NCI-H187 treated with DMSO at 0.1 percent for 48 hours (cell line): ENCODE measurements around the gene CCDC77.
"Not testable (repeated sequence)": the region's sequence is repeated elsewhere in the genome, so short reads cannot be mapped to it uniquely, and the experiment has no call there.

ENCODE experiments used
- DNase-seq: peaks from one replicate; lab custom pipeline; 2025; lab: John Stamatoyannopoulos, UW

Gene CCDC77

DNA sequence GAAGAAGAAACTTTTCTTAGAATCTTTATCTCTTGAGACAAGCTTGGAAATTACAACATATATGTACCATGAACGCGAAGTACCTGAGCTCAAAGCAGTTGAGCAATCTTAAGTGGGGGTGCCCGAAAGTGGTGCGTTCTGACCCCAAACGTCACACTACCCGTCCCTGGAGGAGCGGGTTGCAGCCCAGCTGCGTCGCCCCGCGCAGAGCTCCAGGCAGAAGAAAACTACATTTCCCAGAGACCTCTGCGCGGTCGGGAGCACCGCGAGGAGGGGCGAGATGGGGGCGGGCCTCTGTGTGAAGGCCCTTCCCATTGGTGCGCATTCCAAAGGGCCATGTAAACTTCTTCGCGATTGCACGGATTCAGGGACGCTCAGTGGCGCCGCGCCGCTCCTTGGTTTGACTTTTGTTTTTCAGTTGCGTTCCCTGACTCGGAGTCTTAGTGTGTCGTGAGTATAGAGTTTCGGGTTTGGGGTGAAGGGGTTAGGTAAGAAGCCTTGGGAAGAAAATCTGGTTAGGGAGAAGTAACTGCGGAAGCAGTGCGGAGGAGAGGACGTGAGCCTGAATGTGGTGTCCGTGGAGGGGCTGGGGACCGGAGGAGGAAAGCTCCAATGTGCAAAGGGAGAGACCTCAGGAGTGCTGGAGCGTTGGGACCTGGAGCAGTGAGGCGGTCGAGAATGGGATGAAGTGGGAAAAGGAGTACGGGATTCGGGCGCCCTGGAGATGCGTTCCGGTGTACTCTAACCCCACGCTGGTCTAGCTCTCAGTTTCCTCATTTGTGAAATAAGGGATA is at the start of gene CCDC77:
Gene CCDC77 (plus strand): TSS at position 410 of the 794 bp plus-strand sequence. CDS start 7,740 bp downstream, outside the sequence.
- DNase-seq: no peak

DNA sequence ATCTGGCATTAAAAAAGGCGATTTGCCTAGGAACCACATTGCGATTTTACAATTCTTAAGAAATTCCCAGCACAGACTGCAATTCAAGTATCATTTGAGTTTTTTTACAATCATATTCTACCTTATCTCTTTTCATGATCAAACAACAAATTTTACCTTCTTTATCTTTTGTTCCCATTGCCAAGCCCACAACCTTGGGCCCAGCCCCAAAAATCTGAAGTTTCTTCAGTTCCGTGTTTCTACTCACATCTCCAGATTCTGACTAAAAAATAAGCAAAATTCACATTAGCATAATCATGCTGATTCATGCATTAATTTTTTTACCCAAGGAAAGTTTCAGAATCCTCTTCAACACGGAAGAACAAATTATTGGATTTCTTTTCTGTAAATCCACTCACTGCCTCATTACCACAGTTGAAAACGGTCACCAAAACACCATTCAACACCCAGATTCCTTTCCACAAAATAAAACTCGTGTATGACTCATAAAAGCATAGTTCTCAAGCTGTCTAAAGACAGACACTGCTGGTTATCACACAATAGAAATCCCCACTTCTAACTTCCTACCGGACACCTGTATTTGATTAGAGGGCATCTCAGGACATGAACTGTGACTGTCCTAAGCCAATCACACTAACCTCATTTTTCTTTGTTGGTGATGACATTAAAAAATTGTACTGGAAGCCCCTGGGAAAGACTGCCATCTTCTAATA is 45.0 kb upstream of the CCDC77 start:
- DNase-seq: no peak

DNA sequence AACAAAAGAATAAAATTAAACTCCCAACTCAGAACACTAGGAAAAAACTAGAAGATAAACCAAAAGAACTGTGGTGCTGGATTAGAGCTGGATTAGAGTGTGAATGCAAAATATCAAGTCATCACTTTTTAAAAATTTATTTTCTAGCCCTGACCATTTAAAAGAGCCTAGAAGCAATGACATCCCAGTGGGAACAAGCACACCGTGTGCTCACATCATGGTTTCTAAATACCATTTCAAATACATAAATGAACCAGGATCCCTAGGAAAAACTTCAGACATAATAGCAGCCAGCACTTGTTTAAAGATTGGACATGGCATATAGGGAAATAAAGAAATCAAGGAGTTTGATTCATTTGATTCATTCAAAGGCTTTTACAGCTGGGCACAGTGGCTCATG is 42.4 kb upstream of the CCDC77 start:
- no peak for DNase-seq

DNA sequence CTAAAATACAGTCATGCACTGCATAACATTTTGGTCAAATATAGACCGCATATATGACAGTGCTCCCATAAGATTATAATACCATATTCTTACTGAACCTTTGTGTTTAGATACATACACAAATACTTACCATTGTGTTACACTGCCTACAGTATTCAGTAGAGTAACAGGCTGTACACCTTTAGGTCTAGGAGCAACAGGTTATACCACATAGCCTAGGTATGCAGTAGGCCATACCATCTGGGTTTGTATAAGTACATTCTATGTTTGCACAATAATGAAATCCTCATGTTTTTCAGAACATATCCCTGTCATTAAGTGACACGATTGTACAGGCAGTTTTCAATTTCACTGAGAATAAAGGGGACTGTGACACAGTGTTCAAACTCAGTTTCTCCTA is 34.6 kb upstream of the CCDC77 start:
- DNase-seq: no peak

DNA sequence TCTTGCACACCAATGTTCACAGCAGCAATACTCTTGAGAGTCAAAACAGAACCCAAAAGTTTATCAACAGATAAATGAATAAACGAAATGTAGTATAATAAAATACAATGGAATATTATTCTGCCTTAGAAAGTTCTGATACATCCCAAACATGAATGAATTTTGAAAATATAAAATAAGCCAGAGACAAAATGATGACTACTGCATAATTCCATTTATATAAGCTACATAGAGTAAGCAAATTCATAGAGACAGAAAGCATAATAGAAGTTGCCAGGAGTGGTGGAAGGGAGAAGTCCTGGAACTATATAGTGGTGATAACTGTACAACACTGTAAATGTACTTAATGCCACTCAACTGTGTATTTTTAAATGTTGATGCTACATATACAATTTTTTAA is 33.5 kb upstream of the CCDC77 start:
- DNase-seq: no peak

DNA sequence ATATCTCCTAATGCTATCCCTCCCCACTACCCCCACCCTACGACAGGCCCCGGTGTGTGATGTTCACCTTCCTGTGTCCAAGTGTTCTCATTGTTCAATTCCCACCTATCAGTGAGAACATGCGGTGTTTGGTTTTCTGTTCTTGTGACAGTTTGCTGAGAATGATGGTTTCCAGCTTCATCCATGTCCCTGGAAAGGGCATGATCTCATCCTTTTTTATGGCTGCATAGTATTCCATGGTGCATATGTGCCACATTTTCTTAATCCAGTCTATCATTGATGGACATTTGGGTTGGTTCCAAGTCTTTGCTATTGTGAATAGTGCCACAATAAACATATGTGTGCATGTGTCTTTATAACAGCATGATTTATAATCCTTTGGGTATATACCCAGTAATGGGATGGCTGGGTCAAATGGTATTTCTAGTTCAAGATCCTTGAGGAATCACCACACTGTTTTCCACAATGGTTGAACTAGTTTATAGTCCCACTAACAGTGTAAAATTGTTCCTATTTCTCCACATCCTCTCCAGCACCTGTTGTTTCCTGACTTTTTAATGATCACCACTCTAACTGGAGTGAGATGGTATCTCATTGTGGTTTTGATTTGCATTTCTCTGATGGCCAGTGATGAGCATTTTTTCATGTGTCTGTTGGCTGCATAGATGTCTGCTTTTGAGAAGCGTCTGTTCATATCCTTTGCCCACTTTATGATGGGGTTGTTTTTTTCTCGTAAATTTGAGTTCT is 30.5 kb upstream of the CCDC77 start:
- not testable (repeated sequence) for DNase-seq

DNA sequence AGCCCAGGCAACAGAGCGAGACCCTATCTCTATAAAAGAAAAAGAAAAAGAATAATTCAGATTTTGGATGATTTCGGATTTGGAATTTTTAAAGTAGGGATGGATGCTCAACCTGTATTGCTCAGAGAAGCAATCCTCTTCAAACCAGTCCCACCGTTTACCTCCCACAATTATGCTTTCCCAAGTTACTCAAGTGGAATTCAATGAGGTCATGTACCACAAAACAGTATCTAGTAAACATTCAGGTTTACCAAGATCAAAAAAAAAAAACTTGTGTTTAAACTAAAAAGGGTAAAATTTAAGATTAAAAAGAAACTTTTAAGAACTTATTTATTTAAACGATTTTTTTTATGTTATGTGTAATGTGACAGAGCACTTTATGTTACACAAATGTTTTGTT is 14.8 kb upstream of the CCDC77 start:
- no peak for DNase-seq

DNA sequence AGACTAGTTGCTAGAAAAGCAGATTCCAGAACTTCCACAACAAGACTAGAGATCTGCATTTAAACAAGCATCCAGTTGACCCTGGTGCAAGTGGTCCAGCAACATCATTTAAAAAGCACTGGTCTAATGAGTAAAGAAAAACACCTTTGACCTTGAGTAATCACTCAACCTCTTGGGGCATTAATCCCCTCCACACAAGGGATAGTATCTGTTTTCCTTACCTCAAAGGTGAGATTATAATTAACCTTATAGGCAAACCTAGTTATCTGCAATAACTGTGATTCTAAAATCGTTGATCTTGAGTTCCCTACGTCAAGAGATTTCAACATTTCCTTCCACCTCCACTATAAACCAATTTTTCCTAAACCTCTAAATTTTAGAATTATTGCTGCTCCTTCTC is 13.4 kb upstream of the CCDC77 start:
- no peak for DNase-seq

DNA sequence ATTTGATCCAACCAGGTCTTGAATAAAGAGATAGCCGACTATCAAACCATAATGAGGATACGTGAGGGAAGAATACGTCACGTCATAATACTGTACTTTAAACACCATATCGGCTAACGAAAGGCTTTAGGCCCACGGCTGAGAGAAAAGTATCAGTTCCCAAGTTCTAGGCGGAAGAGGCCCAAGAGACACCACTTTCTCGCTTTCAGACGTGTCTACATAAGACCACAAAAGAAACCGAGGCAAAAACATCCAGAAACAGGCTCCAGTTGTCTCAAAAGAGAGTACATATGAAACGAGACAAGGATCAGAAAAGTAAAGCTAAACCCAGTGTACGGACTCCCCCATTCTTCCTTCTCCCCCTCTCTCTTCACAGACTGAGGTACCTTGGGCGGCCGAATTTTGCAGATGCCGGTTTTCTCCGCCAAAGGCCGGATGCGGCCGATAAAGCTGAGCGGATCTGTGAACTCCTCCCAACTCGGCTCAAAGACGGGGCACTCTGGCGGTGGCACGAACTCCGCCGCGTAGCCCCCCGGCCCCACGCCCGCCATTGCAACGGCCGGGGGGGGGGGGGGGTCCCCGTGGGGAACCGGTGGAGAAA is 12.8 kb upstream of the CCDC77 start:
- no peak for DNase-seq

DNA sequence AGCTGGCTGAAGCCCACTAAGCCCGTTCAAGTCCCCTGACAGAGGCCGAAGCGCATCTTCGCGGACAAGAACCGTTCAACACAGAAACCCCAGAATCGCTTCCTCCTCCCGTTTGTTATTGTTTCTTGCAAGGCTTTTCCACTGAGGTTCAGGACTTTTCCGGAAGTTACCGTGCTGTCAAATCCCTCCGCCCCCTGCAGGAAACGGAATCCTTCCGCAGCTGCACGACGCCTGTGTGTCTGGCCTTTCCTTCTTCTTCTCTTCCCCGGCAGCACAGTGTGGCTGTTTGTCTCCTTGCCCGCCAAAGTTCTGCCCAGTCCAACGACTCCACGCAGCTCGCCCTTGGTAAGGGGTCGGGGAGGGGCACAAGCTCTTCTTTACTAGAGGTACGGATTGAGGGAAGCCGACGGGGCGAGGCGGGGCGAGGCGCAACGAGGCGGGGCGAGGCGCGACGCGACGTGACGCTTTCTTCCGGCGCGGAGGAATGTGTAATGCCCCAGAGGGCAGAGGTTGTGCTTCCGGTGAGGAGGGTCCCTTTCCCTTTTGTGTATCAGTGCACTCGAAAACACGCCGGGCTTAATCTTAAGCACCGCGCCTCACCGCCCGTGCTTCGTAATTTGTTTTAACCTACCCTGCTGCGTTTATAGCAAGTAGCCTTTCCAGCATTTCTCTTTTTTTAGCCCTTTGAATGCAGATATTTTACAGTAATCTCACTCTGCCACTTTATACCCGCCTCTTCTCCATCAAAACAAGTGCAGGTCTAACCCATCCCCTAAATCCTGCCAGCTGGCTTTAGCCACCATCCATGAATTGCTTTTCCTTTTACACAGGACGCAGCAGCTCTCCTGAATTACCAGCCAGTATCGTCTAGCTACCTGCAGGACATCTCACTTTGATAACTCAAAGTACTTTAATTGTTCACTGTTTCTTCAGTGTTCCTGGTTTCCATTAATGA is 12.0 kb upstream of the CCDC77 start, which contains the start of gene KDM5A:
Gene KDM5A (minus strand): TSS at position 179 of the 955 bp plus-strand sequence. CDS start 229 bp downstream, outside the sequence.
- no peak for DNase-seq

DNA sequence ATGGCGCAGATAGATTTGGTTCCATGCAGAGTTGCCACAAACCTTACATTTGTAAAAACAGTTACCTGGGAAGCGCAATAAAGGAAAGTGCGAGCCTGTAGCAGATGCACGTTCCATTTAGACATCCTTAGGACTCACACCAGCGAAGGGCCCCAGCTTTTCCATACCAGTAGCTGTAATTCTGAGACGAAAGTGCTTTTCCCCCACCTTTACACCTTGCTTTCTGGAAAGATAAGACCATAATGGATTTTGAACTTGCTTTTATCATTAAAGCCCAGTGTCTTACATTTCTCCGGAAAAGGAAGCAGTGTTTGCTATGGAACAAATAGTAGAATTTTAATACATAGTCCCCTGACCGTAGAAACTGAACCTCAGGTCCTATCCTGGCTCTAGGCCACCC is 616 bp upstream of the CCDC77 start:
- DNase-seq: no peak

DNA sequence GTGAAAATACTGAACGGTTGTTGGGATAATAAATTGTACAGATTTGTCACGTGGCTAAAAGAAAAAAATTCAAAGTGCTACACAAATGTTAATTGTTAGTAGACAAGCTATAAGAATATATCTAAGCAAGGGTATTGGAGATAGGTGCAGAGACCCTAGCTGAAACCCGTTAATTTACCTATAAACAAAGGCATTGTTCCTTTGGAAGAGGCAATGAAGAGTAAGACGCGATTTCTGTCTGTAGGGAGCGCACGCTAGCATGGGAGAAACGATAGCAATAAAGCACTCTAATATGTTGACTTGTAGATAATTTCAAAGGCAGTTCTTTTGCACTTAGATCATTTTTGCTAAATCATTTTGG is 565 bp downstream of the CCDC77 start:
- DNase-seq: no peak

DNA sequence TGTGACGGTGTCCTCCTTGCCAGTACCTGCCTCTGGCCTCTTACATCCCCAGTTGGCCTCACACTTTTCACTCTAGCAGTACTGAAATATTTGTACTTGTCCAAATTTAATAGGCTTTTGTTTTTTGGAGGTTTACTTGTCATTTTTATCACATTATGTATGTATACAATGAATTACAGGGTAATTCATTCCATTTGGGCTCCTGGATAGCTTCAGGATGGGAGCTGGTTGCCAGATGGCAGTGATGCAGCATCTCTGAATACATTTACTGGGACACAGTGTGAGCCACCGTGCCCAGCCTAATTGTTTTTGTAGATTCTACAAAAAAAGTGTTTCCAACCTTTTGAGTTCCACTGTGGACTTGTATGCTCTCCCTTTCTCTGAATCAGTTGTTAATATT is 13.4 kb downstream of the CCDC77 start:
- DNase-seq: no peak

DNA sequence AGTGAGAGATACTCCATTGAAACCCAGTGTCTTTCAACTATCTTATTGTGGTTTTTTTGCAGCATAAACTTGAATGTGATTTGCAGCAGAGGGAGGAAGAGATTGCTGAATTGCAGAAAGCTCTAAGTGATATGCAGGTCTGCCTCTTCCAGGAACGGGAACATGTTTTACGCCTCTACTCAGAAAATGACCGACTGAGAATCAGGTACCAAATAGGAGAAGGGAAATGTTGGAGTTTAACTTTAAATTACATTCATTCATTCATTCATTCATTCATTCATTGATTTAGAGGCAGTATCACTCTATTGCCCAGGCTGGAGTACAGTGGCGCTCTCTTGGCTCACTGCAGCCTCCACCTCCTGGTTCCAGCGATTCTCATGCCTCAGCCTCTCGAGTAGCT is 17.0 kb downstream of the CCDC77 start:
- no peak for DNase-seq

DNA sequence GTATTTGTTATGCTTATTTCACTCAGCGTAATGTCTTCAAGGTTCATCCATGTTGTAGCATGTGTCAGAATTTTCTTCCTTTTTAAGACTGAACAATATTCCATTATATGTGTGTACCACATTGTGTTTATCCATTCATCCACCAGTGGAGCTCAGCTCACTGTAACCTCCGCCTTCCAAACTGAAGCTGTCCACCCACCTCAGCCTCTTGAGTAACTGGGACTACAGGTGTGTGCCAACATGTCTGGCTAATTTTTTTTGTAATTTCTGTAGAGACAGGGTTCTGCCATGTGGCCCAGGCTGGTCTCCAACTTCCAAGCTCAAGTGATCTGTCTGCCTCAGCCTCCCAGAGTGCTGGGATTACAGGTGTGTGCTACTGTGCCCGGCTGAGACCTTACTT is 21.1 kb downstream of the CCDC77 start:
- DNase-seq: no peak

DNA sequence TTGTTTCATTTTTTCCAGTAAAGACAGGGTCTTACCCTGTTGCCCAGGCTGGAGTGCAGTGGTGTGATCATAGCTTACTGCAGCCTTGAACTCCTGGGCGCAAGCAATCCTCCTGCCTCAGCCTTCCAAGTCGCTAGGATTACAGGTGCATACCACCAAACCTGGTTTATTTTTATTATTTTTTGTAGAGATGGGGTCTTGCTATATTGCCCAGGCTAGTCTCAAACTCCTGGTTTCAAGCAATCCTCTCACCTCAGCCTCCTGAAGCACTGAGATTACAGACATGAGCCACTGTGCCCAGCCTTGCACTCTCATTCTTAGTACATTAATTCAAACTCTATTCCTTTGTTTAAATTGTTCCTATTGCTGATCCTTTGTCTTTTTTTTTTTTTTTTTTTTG is 34.3 kb downstream of the CCDC77 start:
- DNase-seq: not testable (repeated sequence)

DNA sequence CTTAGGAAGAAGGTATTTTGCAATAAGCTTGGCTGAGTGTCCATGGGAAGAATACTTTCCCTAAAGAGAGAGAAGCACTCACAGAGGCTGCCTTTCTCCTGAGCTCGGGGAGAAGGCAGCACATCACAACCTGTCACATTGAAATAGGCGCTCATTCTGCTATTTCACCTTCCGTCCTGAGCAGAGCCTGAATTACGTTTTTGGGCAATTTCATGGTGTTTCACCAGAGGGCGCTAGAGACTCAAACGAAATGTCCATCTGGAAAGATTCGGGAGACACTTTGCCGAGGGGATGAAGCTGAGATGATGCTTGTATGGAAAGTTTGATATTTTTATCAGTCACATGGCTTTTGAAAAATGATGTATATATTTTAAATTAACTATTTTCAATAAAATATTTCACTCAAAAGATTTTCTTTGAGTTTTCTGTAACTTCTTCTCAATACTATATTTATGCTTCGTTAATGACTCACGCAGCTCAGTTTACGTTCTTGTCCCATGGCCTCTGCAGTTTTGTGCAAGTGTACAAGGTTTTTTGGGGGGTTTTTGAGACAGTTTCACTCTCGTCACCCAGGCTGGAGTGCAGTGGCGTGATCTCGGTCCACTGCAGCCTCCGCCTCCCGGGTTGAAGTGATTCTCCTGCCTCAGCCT is 40.9 kb downstream of the CCDC77 start:
- no peak for DNase-seq

DNA sequence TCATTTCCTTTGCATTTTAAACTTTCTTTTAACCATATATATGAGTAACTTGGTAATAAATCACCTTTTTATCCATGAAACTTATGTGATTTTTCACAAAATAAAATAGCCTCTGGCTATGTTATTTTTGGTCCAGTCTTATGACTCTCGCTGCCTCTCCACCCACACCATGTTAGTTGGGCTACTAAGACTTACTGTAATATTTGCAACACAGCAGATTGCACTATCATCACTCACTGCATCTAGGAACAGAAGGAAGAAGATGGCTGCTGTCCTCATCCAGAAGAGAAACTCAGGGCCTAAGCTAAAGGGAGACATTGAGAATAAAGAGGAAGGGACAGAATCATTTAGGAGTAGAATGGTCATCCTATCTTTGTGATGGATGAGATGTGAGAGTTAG is 45.7 kb downstream of the CCDC77 start:
- no peak for DNase-seq

DNA sequence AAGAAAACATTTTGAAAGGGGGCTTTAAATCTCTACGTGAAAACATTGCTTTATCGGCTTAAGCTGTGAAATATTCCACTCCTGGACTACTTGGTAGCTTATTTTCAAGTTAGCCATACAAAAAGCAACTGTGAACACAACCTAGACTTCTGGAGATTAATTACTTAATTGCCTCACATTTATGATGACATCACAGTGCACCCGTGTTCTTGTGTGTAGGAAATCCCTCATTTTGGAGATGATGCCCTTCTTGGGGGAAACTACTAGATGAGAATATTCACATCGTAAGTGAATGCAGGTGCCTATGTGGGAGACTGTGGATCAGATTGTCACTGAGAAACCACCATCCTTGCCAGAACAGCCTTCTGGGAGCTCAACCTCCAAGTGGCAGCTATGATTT is 47.8 kb downstream of the CCDC77 start:
- no peak for DNase-seq

DNA sequence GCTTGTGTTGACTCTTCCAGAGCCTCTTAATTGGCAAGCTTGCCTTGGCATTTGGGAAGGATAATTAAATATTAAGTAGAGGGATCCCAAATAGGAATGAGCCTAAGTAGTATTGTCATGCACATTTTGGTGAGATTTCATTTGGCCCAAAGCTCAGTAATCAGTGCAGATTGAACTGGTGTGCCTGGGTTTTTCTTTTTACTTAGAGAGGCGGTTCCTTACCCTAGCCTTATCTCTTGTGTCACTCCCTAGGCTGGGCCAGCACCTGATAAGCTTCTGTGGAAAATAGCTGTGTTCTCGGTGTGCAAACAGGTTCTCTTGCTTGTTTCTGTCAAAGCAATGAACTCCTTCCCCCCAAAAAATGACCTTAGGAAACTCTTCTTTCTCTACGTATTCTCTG is 49.0 kb downstream of the CCDC77 start:
- no peak for DNase-seq
